Neural cell (in vitro differentiated cells): ENCODE results near the gene GTF2A1.

ENCODE experiments used
- CTCF ChIP-seq: fragments of 450-650 bp; IDR thresholded peaks from 2 replicates; pipeline ENCODE4 v1.5.1; 2014; ENCODE audit warnings: antibody characterized with exemption, mild to moderate bottlenecking, moderate library complexity; ENCODE audit not compliant: poor library complexity, severe bottlenecking
- EZH2 ChIP-seq: fragments of 200-600, 300-800 bp; shearing (Covaris generic), sonication (generic); IDR thresholded peaks from 2 replicates; pipeline ENCODE4 v1.6.1; 2014; ENCODE audit warnings: antibody characterized with exemption, low read length, borderline replicate concordance, mild to moderate bottlenecking; ENCODE audit not compliant: insufficient read depth, poor library complexity, severe bottlenecking
- MXI1 ChIP-seq: fragments of 450-650 bp; conservative IDR thresholded peaks from 2 replicates; pipeline ENCODE4 v1.6.1; 2014; ENCODE audit warnings: antibody characterized with exemption, mild to moderate bottlenecking; ENCODE audit not compliant: poor library complexity, severe bottlenecking
- POLR2AphosphoS5 ChIP-seq: IDR thresholded peaks from 2 replicates; pipeline ENCODE4 v1.6.1; 2012
- REST ChIP-seq: IDR thresholded peaks from 2 replicates; pipeline ENCODE4 v1.6.1; 2012; ENCODE audit warnings: borderline replicate concordance
- SMC3 ChIP-seq: fragments of 450-650 bp; conservative IDR thresholded peaks from 2 replicates; pipeline ENCODE4 v1.6.1; 2014; ENCODE audit warnings: antibody characterized with exemption, mild to moderate bottlenecking, moderate library complexity; ENCODE audit not compliant: poor library complexity
- TAF1 ChIP-seq: IDR thresholded peaks from 2 replicates; pipeline ENCODE4 v1.6.1; 2012; ENCODE audit warnings: low read depth

- no peak for TF ChIP-seq CTCF
- no peak for TF ChIP-seq TAF1
- TF ChIP-seq POLR2AphosphoS5: no peak
- no peak for TF ChIP-seq EZH2
- TF ChIP-seq REST: no peak
- TF ChIP-seq MXI1: no peak
- TF ChIP-seq SMC3: no peak
Observed at GRCh38 chr14:81222691-81223090, 1.9 kb upstream of the GTF2A1 start.
